ENCODE measurements around the gene VMA21.

Gene VMA21, protein sequence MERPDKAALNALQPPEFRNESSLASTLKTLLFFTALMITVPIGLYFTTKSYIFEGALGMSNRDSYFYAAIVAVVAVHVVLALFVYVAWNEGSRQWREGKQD

DNA sequence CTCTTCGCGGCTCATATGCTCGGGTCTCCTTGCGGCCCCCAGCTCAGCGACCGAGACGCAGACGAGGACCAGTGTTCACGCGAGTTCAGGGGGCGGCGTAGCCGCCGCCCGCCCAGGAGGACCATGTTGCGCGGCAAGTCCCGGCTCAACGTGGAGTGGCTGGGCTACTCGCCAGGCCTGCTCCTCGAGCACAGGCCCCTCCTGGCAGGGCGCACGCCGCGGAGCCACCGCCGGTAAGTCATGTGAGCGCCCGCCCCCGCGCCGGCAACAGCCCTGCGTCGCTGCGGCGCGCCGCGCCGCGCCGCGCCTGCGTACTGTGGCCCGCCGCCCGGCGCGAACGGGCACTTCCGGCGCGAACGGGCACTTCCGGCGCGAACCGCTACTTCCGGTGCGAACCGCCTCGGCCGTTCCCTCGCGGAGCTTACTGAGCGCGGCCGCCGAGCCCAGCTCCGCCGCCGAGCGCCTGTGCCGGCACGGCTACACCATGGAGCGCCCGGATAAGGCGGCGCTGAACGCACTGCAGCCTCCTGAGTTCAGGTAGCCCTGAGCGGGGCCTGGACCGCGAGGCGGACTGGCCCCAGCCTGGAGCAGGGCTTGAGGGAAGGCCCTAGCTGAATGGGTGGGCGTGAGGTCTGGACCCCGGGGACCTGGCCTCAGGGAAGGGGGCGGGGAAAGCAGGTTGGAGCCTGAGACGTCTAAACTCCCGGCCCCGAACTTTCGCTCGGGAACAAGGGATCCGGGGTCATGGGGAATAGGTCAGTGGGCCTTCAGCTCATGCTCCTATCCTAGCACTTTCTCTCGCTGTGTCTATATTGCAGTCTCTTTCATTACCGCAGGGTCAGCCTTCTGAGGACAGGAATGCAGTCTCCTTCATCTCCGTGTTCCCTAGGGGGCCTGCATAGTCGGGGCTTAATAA, at the start of gene VMA21:
TSS of gene VMA21 (plus strand) at position 382 of the 916 bp plus-strand sequence. CDS start at position 485, 103 bp downstream.
- H3K36me3 ChIP-seq (ENCODE audit: control insufficient read depth, insufficient read depth, low read length) = no peaks in the 10 kb centered on the region
- H3K9me3 ChIP-seq (ENCODE audit: control insufficient read depth, insufficient read depth, low read length) = peaks cover 4% of the 10 kb centered on the region; the same call in 1 of the 2 replicates
- no peaks in the 10 kb centered on the region for H3K27me3 ChIP-seq (ENCODE audit: control insufficient read depth, insufficient read depth, low read length)
- peak within 1 kb of the TSS; percentile 91 for H3K9ac ChIP-seq (ENCODE audit: low read depth, low read length)
- no peaks in the 10 kb centered on the region for H3K4me1 ChIP-seq (ENCODE audit: control insufficient read depth, insufficient read depth, low read length)
- peak within 1 kb of the TSS; percentile 89 for H3K4me3 ChIP-seq (ENCODE audit: low read depth, low read length)
- H3K27ac ChIP-seq (ENCODE audit: low read depth, low read length) = peak within 1 kb of the TSS; percentile 93

- Histone ChIP-seq H3K36me3 (ENCODE audit: control insufficient read depth, insufficient read depth, low read length) (no peaks in the 10 kb centered on the region), H3K4me3 (ENCODE audit: low read depth, low read length) (no peak overlapping the region), H3K27me3 (ENCODE audit: control insufficient read depth, insufficient read depth, low read length) (peaks cover 10% of the 10 kb centered on the region), H3K9ac (ENCODE audit: low read depth, low read length) (no peak overlapping the region), H3K27ac (ENCODE audit: low read depth, low read length) (no peak overlapping the region), H3K9me3 (ENCODE audit: control insufficient read depth, insufficient read depth, low read length) (peaks cover 3% of the 10 kb centered on the region), H3K4me1 (ENCODE audit: control insufficient read depth, insufficient read depth, low read length) (peaks cover 9% of the 10 kb centered on the region; the same call in 1 of the 2 replicates)
These were observed 37.7 kb upstream of the VMA21 start for GRCh38 chrX:151359341-151359740.

GRCh38 chrX:151359931-151360871, 36.8 kb upstream of the VMA21 start:
- Histone ChIP-seq H3K4me3 (ENCODE audit: low read depth, low read length) (peak overlapping the region; percentile 53), H3K27me3 (ENCODE audit: control insufficient read depth, insufficient read depth, low read length) (peaks cover 10% of the 10 kb centered on the region), H3K9ac (ENCODE audit: low read depth, low read length) (no peak overlapping the region), H3K36me3 (ENCODE audit: control insufficient read depth, insufficient read depth, low read length) (no peaks in the 10 kb centered on the region), H3K27ac (ENCODE audit: low read depth, low read length) (no peak overlapping the region), H3K4me1 (ENCODE audit: control insufficient read depth, insufficient read depth, low read length) (peaks cover 9% of the 10 kb centered on the region; the same call in 1 of the 2 replicates), H3K9me3 (ENCODE audit: control insufficient read depth, insufficient read depth, low read length) (peaks cover 7% of the 10 kb centered on the region)

DNA sequence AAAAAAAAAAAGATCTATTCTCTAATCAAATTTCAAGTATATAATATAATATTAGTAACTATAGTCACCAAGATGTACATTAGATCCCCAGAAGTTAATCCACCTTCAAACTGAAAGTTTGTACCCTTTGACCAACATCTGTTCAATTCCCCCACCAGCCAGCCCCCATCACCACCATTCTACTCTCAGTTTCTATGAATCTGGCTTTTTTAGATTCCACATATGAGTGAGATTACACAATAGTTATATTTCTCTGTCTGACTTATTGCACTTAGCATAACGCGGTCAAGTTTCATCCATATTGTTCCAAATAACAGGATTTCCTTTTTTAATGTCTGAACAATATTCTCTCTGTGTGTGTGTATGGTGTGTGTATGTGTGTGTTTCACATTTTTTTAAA, 33.7 kb upstream of the VMA21 start:
- H3K27ac ChIP-seq (ENCODE audit: low read depth, low read length) = no peak overlapping the region
- no peak overlapping the region for H3K4me3 ChIP-seq (ENCODE audit: low read depth, low read length)
- H3K27me3 ChIP-seq (ENCODE audit: control insufficient read depth, insufficient read depth, low read length) = peaks cover 10% of the 10 kb centered on the region
- no peaks in the 10 kb centered on the region for H3K36me3 ChIP-seq (ENCODE audit: control insufficient read depth, insufficient read depth, low read length)
- peaks cover 9% of the 10 kb centered on the region; the same call in 1 of the 2 replicates for H3K4me1 ChIP-seq (ENCODE audit: control insufficient read depth, insufficient read depth, low read length)
- H3K9me3 ChIP-seq (ENCODE audit: control insufficient read depth, insufficient read depth, low read length) = peaks cover 7% of the 10 kb centered on the region; the same call in 1 of the 2 replicates
- H3K9ac ChIP-seq (ENCODE audit: low read depth, low read length) = no peak overlapping the region

DNA sequence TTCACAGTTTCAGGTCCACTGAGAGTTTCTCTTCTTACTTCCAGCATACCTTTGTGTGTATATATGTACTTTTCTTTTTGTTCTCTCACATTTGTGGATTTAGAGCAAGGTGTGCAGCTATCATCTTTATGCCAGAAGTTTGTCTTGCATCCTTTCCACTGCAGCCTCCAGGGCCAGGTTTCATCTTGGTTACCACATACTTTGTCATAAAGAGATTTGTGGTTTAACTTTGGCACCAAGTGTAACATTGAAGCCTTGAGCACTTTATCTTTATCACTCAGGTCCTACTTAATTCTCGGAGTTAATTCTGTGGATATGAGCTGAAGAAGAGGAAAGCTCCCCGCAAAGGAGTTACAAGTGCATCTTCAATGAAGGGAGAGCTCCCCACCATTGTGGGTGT, 31.4 kb upstream of the VMA21 start:
- H3K9ac ChIP-seq (ENCODE audit: low read depth, low read length) = no peak overlapping the region
- peaks cover 4% of the 10 kb centered on the region; the same call in 1 of the 2 replicates for H3K27me3 ChIP-seq (ENCODE audit: control insufficient read depth, insufficient read depth, low read length)
- H3K27ac ChIP-seq (ENCODE audit: low read depth, low read length) = no peak overlapping the region
- H3K36me3 ChIP-seq (ENCODE audit: control insufficient read depth, insufficient read depth, low read length) = no peaks in the 10 kb centered on the region
- H3K4me1 ChIP-seq (ENCODE audit: control insufficient read depth, insufficient read depth, low read length) = no peaks in the 10 kb centered on the region
- H3K9me3 ChIP-seq (ENCODE audit: control insufficient read depth, insufficient read depth, low read length) = peaks cover 10% of the 10 kb centered on the region; the same call in 1 of the 2 replicates
- no peak overlapping the region for H3K4me3 ChIP-seq (ENCODE audit: low read depth, low read length)

- H3K4me1 ChIP-seq (ENCODE audit: control insufficient read depth, insufficient read depth, low read length) = no peaks in the 10 kb centered on the region
These were observed 26.1 kb upstream of the VMA21 start for GRCh38 chrX:151370906-151371305.

DNA sequence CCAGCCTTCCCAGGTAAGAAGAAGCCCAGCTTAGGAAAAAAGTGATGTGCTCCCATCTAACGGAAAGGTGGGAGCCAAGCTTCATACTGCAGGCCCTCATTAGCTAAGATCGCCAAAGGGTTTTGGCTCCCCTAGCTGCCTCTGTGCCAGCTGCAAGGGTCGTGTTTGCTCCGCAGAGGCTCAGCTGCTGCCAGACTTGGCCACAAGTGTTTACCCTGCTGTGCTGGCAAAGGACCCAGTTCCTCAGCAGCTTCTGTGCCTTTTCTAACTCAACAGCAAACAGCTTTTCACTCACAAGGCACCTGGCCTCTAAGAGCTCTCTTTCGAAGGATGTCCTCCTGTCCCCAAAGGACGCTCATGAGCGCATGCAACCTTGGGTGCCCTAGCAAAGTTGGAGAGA, 12.2 kb upstream of the VMA21 start:
- Histone ChIP-seq H3K27ac (ENCODE audit: low read depth, low read length) (no peak overlapping the region), H3K27me3 (ENCODE audit: control insufficient read depth, insufficient read depth, low read length) (no peaks in the 10 kb centered on the region), H3K4me3 (ENCODE audit: low read depth, low read length) (no peak overlapping the region), H3K36me3 (ENCODE audit: control insufficient read depth, insufficient read depth, low read length) (no peaks in the 10 kb centered on the region), H3K4me1 (ENCODE audit: control insufficient read depth, insufficient read depth, low read length) (no peaks in the 10 kb centered on the region), H3K9me3 (ENCODE audit: control insufficient read depth, insufficient read depth, low read length) (peaks cover 34% of the 10 kb centered on the region), H3K9ac (ENCODE audit: low read depth, low read length) (no peak overlapping the region)

More at GRCh38 chrX:151370906-151371305, 26.1 kb upstream of the VMA21 start:
- Histone ChIP-seq H3K27ac (ENCODE audit: low read depth, low read length) (no peak overlapping the region), H3K36me3 (ENCODE audit: control insufficient read depth, insufficient read depth, low read length) (no peaks in the 10 kb centered on the region), H3K4me3 (ENCODE audit: low read depth, low read length) (no peak overlapping the region), H3K9ac (ENCODE audit: low read depth, low read length) (no peak overlapping the region), H3K27me3 (ENCODE audit: control insufficient read depth, insufficient read depth, low read length) (peaks cover 4% of the 10 kb centered on the region; the same call in 1 of the 2 replicates), H3K9me3 (ENCODE audit: control insufficient read depth, insufficient read depth, low read length) (peaks cover 10% of the 10 kb centered on the region; the same call in 1 of the 2 replicates)

DNA sequence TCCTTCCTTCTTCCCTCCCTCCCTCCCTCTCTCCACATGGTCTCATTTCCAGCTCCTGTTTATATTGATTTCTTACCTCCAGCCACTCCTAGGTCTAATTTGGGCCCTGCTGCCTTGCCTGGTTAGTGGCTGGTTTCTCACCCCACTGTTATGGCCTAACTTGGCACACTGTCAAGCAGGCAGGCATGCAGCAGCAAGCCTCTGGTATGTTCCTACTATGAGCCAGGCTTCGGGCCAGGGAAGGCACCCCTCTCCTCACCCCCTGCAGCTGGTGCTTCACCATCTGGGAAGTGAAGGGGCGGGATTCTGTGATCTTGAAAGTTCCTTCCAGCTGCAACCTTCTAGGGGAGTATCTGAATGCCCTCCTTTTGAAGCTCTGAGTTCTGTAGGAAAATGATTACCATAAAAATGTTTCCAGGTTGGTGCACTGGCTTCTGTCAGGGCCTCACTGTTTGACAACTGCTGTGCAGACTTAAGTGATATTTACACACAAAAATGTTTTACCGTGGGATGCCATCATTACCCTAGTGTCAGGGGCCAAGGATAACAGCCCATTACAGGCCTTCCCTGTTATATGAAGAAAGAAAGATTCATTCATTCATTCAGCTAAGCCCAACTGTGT, 10.1 kb upstream of the VMA21 start:
- Histone ChIP-seq H3K27ac (ENCODE audit: low read depth, low read length) (no peak overlapping the region), H3K27me3 (ENCODE audit: control insufficient read depth, insufficient read depth, low read length) (no peaks in the 10 kb centered on the region), H3K9ac (ENCODE audit: low read depth, low read length) (no peak overlapping the region), H3K36me3 (ENCODE audit: control insufficient read depth, insufficient read depth, low read length) (no peaks in the 10 kb centered on the region), H3K9me3 (ENCODE audit: control insufficient read depth, insufficient read depth, low read length) (peaks cover 31% of the 10 kb centered on the region), H3K4me1 (ENCODE audit: control insufficient read depth, insufficient read depth, low read length) (no peaks in the 10 kb centered on the region), H3K4me3 (ENCODE audit: low read depth, low read length) (no peak overlapping the region)

DNA sequence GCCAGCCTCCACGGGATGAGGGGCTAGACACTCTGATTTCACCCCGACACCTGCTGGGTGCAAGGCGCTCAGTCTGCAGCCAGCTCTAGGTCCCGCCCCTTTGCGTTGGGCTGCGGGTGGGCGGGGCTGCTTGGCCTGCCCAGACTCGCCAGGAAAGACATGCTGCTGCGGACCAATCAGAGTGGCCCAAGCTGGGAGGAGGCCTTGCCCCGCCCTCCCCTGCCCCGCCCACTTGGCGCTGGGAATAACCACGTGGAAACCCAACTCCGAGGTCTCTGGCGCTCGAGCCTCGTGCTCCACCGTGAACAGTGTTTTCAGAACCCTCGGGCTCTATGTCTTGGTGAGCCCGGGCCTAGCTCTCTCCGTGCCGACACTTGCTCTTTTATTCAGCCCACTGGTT, 5.3 kb upstream of the VMA21 start:
- no peak overlapping the region for H3K9ac ChIP-seq (ENCODE audit: low read depth, low read length)
- H3K4me1 ChIP-seq (ENCODE audit: control insufficient read depth, insufficient read depth, low read length) = no peaks in the 10 kb centered on the region
- no peaks in the 10 kb centered on the region for H3K36me3 ChIP-seq (ENCODE audit: control insufficient read depth, insufficient read depth, low read length)
- H3K27ac ChIP-seq (ENCODE audit: low read depth, low read length) = no peak overlapping the region
- H3K4me3 ChIP-seq (ENCODE audit: low read depth, low read length) = no peak overlapping the region
- H3K9me3 ChIP-seq (ENCODE audit: control insufficient read depth, insufficient read depth, low read length) = peaks cover 21% of the 10 kb centered on the region
- H3K27me3 ChIP-seq (ENCODE audit: control insufficient read depth, insufficient read depth, low read length) = no peaks in the 10 kb centered on the region

DNA sequence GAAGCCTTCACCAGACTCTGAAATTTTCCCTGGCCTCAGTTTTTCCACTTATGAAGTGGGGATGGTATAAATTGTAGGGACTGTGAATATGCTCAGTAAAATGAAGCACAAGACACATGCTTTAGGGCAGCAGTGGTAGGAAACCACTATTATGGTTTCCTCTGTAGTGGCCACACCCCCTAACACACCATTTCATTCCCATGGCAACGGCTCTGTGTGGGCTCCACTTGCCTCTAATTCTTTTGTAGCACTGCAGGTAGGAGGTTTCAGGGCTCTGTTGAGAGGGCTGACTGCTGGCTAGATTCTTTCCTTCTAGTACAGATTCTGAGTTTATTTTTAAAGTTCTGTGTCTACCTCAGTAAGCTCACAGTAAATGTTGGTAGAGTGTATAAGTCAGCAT, 3.5 kb upstream of the VMA21 start:
- no peaks in the 10 kb centered on the region for H3K27me3 ChIP-seq (ENCODE audit: control insufficient read depth, insufficient read depth, low read length)
- no peak overlapping the region for H3K4me3 ChIP-seq (ENCODE audit: low read depth, low read length)
- no peaks in the 10 kb centered on the region for H3K4me1 ChIP-seq (ENCODE audit: control insufficient read depth, insufficient read depth, low read length)
- no peak overlapping the region for H3K27ac ChIP-seq (ENCODE audit: low read depth, low read length)
- H3K9ac ChIP-seq (ENCODE audit: low read depth, low read length) = no peak overlapping the region
- H3K9me3 ChIP-seq (ENCODE audit: control insufficient read depth, insufficient read depth, low read length) = peaks cover 12% of the 10 kb centered on the region
- no peaks in the 10 kb centered on the region for H3K36me3 ChIP-seq (ENCODE audit: control insufficient read depth, insufficient read depth, low read length)

All from HUES48 (cell line).